K562 (cell line): ENCODE results near the gene ITGA11.

Source experiments
- CTCF ChIP-seq, 3 experiments: IDR thresholded peaks in 2 of 3; conservative IDR thresholded peaks in 1 of 3; 2 replicates each; pipeline ENCODE4 v1.5.1; 2011 to 2012; ENCODE audit warnings: low read length in 3 of 3, mild to moderate bottlenecking in 3 of 3, control low read depth in 2 of 3, improper control_type of control experiment in 1 of 3, inconsistent platforms in 1 of 3, low read depth in 1 of 3, mixed read lengths in 1 of 3, moderate library complexity in 1 of 3; ENCODE audit not compliant: insufficient read depth in 2 of 3
- MYC ChIP-seq, 2 experiments: fragments of 250-450 bp in 1 of 2; sonication (Bioruptor Pico) in 1 of 2; IDR thresholded peaks; 2 replicates each; pipeline versions ENCODE4 v1.5.1 to v1.6.1; 2012 to 2021; ENCODE audit warnings: low read depth in 2 of 2, borderline replicate concordance in 1 of 2, improper control_type of control experiment in 1 of 2, low read length in 1 of 2, mild to moderate bottlenecking in 1 of 2, moderate library complexity in 1 of 2
- POLR2A ChIP-seq: fragments of 450-650 bp; conservative IDR thresholded peaks from 2 replicates; pipeline ENCODE4 v1.6.1; 2016
- POLR2G ChIP-seq: fragments of 200-400 bp; formaldehyde crosslinking; IDR thresholded peaks from 2 replicates; pipeline ENCODE4 v1.6.1; 2017; ENCODE audit warnings: low read depth, mild to moderate bottlenecking, antibody characterized with exemption, low read length, moderate library complexity
- SIX5 ChIP-seq, 2 experiments: IDR thresholded peaks; 2 replicates each; pipeline ENCODE4 v1.6.1; 2011; ENCODE audit warnings: low read length in 2 of 2, borderline replicate concordance in 1 of 2, low read depth in 1 of 2, mild to moderate bottlenecking in 1 of 2, moderate library complexity in 1 of 2; ENCODE audit not compliant: insufficient read depth in 1 of 2
- ZBTB33 ChIP-seq: sonication (generic); formaldehyde crosslinking; IDR thresholded peaks from 2 replicates; pipeline ENCODE4 v1.8.1; 2023; ENCODE audit warnings: mild to moderate bottlenecking, missing genetic modification reagents

DNA sequence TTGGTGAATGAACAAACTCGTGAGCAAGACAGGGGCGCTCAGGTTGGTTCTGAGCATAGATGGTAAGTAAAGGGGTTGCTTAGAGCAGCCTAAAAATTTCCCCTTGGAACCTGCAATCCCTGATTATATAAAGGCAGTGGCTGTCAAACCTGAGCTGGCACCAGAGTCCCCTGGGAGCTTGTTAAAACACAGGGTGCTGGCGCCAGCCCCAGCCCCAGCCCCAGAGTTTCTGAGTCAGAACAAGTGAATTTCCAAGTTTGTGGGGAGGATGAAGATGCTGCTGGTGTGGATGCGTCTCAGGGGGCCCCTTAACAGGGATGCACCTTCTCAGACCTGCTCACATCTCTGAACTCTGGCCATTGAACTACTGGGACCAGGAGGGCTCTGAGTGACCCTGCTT lies 106.2 kb downstream of the ITGA11 start:
- TF ChIP-seq MYC (IDR thresholded peaks at IDR 0.05; ENCODE audit: low read depth, low read length) (no peak), MYC (CRISPR knock-in tag; IDR thresholded peaks at IDR 0.05; ENCODE audit: borderline replicate concordance, low read depth) (no peak), POLR2G (no peak), ZBTB33 (CRISPR knock-in tag) (no peak), CTCF (IDR thresholded peaks at IDR 0.05 in 2 of 3, conservative IDR thresholded peaks at IDR 0.05 in 1 of 3; ENCODE audit: insufficient read depth in 2 of 3, low read depth in 1 of 3, low read length in 3 of 3) (no peak), POLR2A (no peak), SIX5 (IDR thresholded peaks at IDR 0.05; ENCODE audit: borderline replicate concordance in 1 of 2, insufficient read depth in 1 of 2, low read depth in 1 of 2, low read length in 2 of 2) (no peak)
